ENCODE data around the gene UVSSA.

UVSSA gene

GRCh38 chr4:1362046-1362445 lies 15.0 kb downstream of the UVSSA start:
- H3K9ac ChIP-seq (ENCODE audit: low read length) = no peak overlapping the region
- H3K36me3 ChIP-seq (ENCODE audit: control insufficient read depth, insufficient read depth, low read length) = peaks cover 32% of the 10 kb centered on the region
- no peak overlapping the region for H3K27ac ChIP-seq (ENCODE audit: low read depth, low read length)
- no peaks in the 10 kb centered on the region for H3K9me3 ChIP-seq (ENCODE audit: control insufficient read depth, insufficient read depth, low read depth, low read length)
- H3K27me3 ChIP-seq (ENCODE audit: control insufficient read depth, insufficient read depth, low read length) = no peaks in the 10 kb centered on the region
- no peaks in the 10 kb centered on the region for H3K4me1 ChIP-seq (ENCODE audit: control insufficient read depth, insufficient read depth, low read length)
- H3K4me3 ChIP-seq (ENCODE audit: low read depth, low read length) = no peak overlapping the region

GRCh38 chr4:1362521-1362920 lies 15.5 kb downstream of the UVSSA start:
- H3K4me1 ChIP-seq (ENCODE audit: control insufficient read depth, insufficient read depth, low read length) = no peaks in the 10 kb centered on the region
- H3K9me3 ChIP-seq (ENCODE audit: control insufficient read depth, insufficient read depth, low read depth, low read length) = no peaks in the 10 kb centered on the region
- no peaks in the 10 kb centered on the region for H3K27me3 ChIP-seq (ENCODE audit: control insufficient read depth, insufficient read depth, low read length)
- peaks cover 28% of the 10 kb centered on the region for H3K36me3 ChIP-seq (ENCODE audit: control insufficient read depth, insufficient read depth, low read length)
- no peak overlapping the region for H3K27ac ChIP-seq (ENCODE audit: low read depth, low read length)
- no peak overlapping the region for H3K4me3 ChIP-seq (ENCODE audit: low read depth, low read length)
- H3K9ac ChIP-seq (ENCODE audit: low read length) = no peak overlapping the region

DNA sequence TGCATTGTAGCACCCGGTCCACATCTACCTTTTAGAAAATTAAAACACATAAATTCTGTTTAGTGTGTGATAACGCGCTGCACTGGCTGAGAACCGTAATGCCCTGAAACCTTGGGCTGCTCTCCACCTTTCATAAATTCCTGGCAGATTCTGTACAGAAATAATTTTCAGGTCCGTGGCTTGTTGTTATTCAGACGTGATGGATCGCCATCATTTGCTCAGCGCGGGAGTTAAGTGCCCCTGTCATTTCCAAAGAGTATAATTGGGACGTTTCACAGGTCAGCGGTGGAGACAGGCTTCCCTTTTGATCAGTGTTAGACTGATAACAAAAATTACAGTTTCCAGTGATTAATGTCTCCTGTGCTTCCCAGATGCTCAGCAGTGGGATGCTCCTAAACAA lies 16.5 kb downstream of the UVSSA start:
- no peak overlapping the region for H3K9ac ChIP-seq (ENCODE audit: low read length)
- H3K4me1 ChIP-seq (ENCODE audit: control insufficient read depth, insufficient read depth, low read length) = no peaks in the 10 kb centered on the region
- H3K4me3 ChIP-seq (ENCODE audit: low read depth, low read length) = no peak overlapping the region
- H3K27me3 ChIP-seq (ENCODE audit: control insufficient read depth, insufficient read depth, low read length) = no peaks in the 10 kb centered on the region
- no peak overlapping the region for H3K27ac ChIP-seq (ENCODE audit: low read depth, low read length)
- no peaks in the 10 kb centered on the region for H3K9me3 ChIP-seq (ENCODE audit: control insufficient read depth, insufficient read depth, low read depth, low read length)
- H3K36me3 ChIP-seq (ENCODE audit: control insufficient read depth, insufficient read depth, low read length) = peaks cover 32% of the 10 kb centered on the region

- Histone ChIP-seq H3K27me3 (ENCODE audit: control insufficient read depth, insufficient read depth, low read length) (no peaks in the 10 kb centered on the region), H3K9ac (ENCODE audit: low read length) (no peak overlapping the region), H3K36me3 (ENCODE audit: control insufficient read depth, insufficient read depth, low read length) (peaks cover 27% of the 10 kb centered on the region), H3K4me3 (ENCODE audit: low read depth, low read length) (no peak overlapping the region), H3K9me3 (ENCODE audit: control insufficient read depth, insufficient read depth, low read depth, low read length) (no peaks in the 10 kb centered on the region), H3K27ac (ENCODE audit: low read depth, low read length) (no peak overlapping the region), H3K4me1 (ENCODE audit: control insufficient read depth, insufficient read depth, low read length) (no peaks in the 10 kb centered on the region)
Measured at GRCh38 chr4:1364217-1364616, 17.2 kb downstream of the UVSSA start.

DNA sequence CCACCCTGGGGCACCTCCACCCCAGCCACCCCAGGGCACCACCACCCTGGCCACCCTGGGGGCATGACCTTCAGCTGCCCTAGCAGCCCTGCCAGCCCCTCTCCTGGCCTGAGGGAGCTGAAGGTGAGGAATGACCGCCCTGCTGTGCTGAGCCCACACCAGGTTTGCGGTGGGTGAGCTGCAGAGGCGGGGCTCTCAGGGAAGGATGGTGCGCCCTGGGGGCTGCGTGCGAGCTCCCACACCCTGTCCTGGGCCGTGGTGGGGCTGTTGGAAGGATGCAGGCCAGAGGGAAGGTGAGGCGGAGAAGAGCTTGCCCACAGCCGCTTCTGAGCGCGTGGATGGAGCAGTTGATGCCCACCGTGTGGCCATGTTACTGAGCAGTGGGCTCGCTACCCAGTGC lies 17.7 kb downstream of the UVSSA start:
- no peak overlapping the region for H3K27ac ChIP-seq (ENCODE audit: low read depth, low read length)
- peaks cover 25% of the 10 kb centered on the region for H3K36me3 ChIP-seq (ENCODE audit: control insufficient read depth, insufficient read depth, low read length)
- no peak overlapping the region for H3K4me3 ChIP-seq (ENCODE audit: low read depth, low read length)
- H3K27me3 ChIP-seq (ENCODE audit: control insufficient read depth, insufficient read depth, low read length) = no peaks in the 10 kb centered on the region
- H3K9ac ChIP-seq (ENCODE audit: low read length) = no peak overlapping the region
- H3K4me1 ChIP-seq (ENCODE audit: control insufficient read depth, insufficient read depth, low read length) = no peaks in the 10 kb centered on the region
- no peaks in the 10 kb centered on the region for H3K9me3 ChIP-seq (ENCODE audit: control insufficient read depth, insufficient read depth, low read depth, low read length)

DNA sequence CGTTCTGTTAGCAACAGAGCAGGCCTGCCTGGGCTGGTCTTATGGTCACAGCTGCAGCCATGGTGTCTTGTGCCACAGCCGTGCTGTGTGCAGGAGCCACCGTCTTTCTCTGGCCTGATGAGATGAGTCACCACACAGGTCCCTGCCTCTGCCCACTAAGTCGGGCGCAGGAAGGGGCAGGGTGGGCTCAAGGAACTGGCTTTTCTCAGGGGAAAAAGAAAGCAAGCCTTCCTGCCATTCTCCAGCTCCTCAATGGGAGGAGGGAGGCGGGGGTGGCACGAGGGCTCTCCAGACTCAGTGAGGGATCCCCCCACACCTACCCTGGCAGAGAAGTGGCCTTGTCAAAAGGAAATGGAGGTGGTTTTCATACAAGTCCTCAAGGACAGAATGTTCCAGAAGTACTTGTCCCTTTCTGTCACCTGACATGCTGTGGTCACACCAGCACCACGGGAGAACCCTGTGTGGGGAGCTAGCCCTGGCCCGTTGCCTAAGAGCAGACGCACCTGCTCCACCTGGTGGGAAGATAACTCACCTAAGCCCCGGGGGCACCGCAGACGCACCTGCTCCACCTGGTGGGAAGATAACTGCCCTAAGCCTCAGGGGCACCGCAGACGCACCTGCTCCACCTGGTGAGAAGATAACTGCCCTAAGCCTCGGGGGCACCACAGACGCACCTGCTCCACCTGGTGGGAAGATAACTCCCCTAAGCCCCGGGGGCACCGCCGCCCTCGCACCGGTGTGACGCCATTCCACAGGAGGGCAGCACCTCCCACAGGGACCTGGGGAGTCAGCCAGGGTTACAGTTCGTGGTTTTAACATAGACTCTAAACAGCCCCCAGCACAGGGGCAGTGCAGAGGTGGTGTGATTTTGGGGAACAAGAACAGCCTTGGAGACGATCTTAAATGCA lies 18.5 kb downstream of the UVSSA start:
- H3K9ac ChIP-seq (ENCODE audit: low read length) = no peak overlapping the region
- no peaks in the 10 kb centered on the region for H3K4me1 ChIP-seq (ENCODE audit: control insufficient read depth, insufficient read depth, low read length)
- no peak overlapping the region for H3K27ac ChIP-seq (ENCODE audit: low read depth, low read length)
- H3K4me3 ChIP-seq (ENCODE audit: low read depth, low read length) = no peak overlapping the region
- H3K27me3 ChIP-seq (ENCODE audit: control insufficient read depth, insufficient read depth, low read length) = no peaks in the 10 kb centered on the region
- H3K36me3 ChIP-seq (ENCODE audit: control insufficient read depth, insufficient read depth, low read length) = peaks cover 21% of the 10 kb centered on the region
- no peaks in the 10 kb centered on the region for H3K9me3 ChIP-seq (ENCODE audit: control insufficient read depth, insufficient read depth, low read depth, low read length)

DNA sequence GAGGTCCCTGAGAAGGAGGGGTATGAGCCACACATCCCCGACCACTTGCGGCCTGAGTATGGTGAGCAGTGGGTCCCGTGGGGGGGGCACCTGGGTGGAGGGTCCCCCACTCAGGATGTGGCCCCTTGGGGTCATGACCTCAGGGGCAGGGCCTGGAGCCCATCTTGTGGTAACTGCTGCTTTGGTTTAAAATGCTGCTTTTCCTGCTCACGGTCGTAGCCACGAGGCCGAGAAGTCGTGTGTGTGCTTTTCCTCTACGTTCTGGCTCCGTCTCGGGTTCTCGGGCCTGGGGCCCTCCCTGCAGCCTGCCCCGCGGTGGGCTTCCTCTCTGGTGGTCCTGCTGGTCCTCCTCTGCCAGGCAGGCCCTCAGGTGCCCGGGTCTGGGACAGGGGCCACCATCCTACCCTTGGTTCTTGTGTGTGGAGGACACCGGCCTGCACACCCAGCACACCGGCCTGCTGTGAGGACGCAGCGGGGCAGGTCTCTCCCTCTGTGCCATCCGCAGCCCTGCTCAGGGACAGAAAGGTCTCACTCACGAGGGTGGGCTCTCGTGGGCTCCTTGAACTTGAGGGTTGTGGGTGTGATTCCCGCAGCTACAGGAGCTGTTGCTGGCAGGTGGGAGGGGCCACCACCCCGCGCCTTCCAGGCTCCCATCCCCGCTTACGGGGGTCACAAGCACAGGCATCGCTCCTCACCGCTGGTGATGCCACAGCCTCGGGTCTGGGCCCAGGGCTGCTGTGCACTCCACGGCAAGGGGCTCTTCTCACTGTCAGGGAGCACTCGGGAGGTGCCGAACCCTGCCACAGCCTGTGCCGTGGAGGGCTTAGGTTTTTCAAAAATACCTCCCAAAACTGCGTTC lies 19.6 kb downstream of the UVSSA start:
- H3K9ac ChIP-seq (ENCODE audit: low read length) = no peak overlapping the region
- H3K4me1 ChIP-seq (ENCODE audit: control insufficient read depth, insufficient read depth, low read length) = no peaks in the 10 kb centered on the region
- no peak overlapping the region for H3K4me3 ChIP-seq (ENCODE audit: low read depth, low read length)
- H3K36me3 ChIP-seq (ENCODE audit: control insufficient read depth, insufficient read depth, low read length) = peaks cover 27% of the 10 kb centered on the region
- H3K27ac ChIP-seq (ENCODE audit: low read depth, low read length) = no peak overlapping the region
- no peaks in the 10 kb centered on the region for H3K9me3 ChIP-seq (ENCODE audit: control insufficient read depth, insufficient read depth, low read depth, low read length)
- no peaks in the 10 kb centered on the region for H3K27me3 ChIP-seq (ENCODE audit: control insufficient read depth, insufficient read depth, low read length)

DNA sequence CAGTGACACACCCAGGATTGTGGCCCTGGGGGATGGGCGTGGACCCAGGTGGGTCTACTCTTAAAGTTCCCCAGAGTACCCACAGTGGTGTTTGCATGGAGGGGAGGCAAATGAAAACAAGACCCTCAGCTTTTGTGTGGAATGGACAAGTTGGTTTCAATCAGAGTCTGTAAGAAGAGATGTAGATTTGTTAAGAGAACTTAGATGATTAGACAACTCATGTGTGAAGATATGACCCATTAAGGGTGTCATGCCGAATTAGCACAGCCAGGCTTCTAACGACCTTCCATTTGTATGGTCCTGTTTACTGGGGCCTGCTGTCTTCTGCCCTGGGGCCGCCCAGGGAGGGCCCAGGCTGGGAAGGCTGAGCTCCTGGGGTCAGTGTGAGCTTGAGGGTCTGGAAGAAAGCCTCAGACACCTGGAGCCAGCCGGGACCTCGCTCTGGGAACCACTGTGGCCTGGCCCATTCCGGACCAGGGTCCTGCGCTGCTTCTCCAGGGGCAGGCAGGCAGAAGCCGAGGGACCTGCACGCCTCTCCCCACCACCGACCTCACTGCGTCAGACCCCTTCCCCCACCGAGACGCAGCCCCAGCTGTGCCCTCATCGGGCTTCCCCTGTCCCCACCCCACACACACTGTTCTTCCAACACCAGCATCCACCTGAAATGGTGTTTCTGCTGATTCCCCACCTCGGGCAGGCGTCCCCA lies 20.4 kb downstream of the UVSSA start:
- no peaks in the 10 kb centered on the region for H3K9me3 ChIP-seq (ENCODE audit: control insufficient read depth, insufficient read depth, low read depth, low read length)
- H3K9ac ChIP-seq (ENCODE audit: low read length) = no peak overlapping the region
- H3K4me3 ChIP-seq (ENCODE audit: low read depth, low read length) = no peak overlapping the region
- no peaks in the 10 kb centered on the region for H3K4me1 ChIP-seq (ENCODE audit: control insufficient read depth, insufficient read depth, low read length)
- H3K27me3 ChIP-seq (ENCODE audit: control insufficient read depth, insufficient read depth, low read length) = no peaks in the 10 kb centered on the region
- H3K27ac ChIP-seq (ENCODE audit: low read depth, low read length) = no peak overlapping the region
- H3K36me3 ChIP-seq (ENCODE audit: control insufficient read depth, insufficient read depth, low read length) = peaks cover 34% of the 10 kb centered on the region

DNA sequence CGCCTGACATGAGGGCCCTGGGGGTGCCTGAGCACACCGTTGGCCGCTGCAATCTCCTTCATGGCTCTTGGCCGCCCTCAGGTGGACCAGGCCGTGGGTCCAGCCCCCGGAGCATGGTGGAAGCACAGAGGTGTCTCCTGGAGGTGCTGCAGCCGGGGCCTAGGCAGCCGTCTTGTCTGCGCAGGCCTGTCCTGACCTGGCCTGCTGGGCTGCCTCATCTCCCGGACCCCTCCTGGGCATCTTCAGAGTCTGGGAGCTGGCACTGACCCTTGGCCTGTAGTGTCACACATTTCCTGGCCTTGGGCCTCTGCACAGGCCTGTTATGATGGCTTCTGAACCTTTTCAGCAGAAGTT lies 20.9 kb downstream of the UVSSA start:
- H3K36me3 ChIP-seq (ENCODE audit: control insufficient read depth, insufficient read depth, low read length) = peaks cover 36% of the 10 kb centered on the region
- H3K9me3 ChIP-seq (ENCODE audit: control insufficient read depth, insufficient read depth, low read depth, low read length) = no peaks in the 10 kb centered on the region

GRCh38 chr4:1368421-1369090 lies 21.5 kb downstream of the UVSSA start:
- H3K4me3 ChIP-seq (ENCODE audit: low read depth, low read length) = no peak overlapping the region
- H3K36me3 ChIP-seq (ENCODE audit: control insufficient read depth, insufficient read depth, low read length) = peaks cover 36% of the 10 kb centered on the region
- no peaks in the 10 kb centered on the region for H3K9me3 ChIP-seq (ENCODE audit: control insufficient read depth, insufficient read depth, low read depth, low read length)
- no peaks in the 10 kb centered on the region for H3K27me3 ChIP-seq (ENCODE audit: control insufficient read depth, insufficient read depth, low read length)
- no peak overlapping the region for H3K27ac ChIP-seq (ENCODE audit: low read depth, low read length)
- H3K9ac ChIP-seq (ENCODE audit: low read length) = no peak overlapping the region
- no peaks in the 10 kb centered on the region for H3K4me1 ChIP-seq (ENCODE audit: control insufficient read depth, insufficient read depth, low read length)

More for the DNA sequence above, 20.9 kb downstream of the UVSSA start:
- H3K27ac ChIP-seq (ENCODE audit: low read depth, low read length) = no peak overlapping the region
- H3K4me1 ChIP-seq (ENCODE audit: control insufficient read depth, insufficient read depth, low read length) = no peaks in the 10 kb centered on the region
- no peak overlapping the region for H3K4me3 ChIP-seq (ENCODE audit: low read depth, low read length)
- no peaks in the 10 kb centered on the region for H3K27me3 ChIP-seq (ENCODE audit: control insufficient read depth, insufficient read depth, low read length)
- no peak overlapping the region for H3K9ac ChIP-seq (ENCODE audit: low read length)
